Mesendoderm (in vitro differentiated cells): ENCODE data around the gene FAXC.
A peak's percentile ranks its signal among the peaks of the same experiment; 100 is the strongest.

Experiments used
- DNase-seq: peaks from one replicate; pipeline ENCODE4 v3.0.0; 2013
- H2AK5ac ChIP-seq: 2 replicates; pipeline ENCODE4 v1.6.1; 2013; ENCODE audit warnings: low read length, inconsistent platforms
- H2BK120ac ChIP-seq: 2 replicates; pipeline ENCODE4 v1.6.1; 2013; ENCODE audit warnings: low read depth, mild to moderate bottlenecking, low read length, moderate library complexity, mixed read lengths
- H2BK15ac ChIP-seq: replicated peaks from 2 replicates; pipeline ENCODE4 v1.6.1; 2013; ENCODE audit warnings: low read depth, mild to moderate bottlenecking, moderate library complexity
- H2BK5ac ChIP-seq: 2 replicates; pipeline ENCODE4 v1.6.1; 2013; ENCODE audit warnings: low read length, inconsistent platforms
- H3K18ac ChIP-seq: 2 replicates; pipeline ENCODE4 v1.6.1; 2013; ENCODE audit warnings: mild to moderate bottlenecking, low read length, mixed read lengths
- H3K23ac ChIP-seq: one replicate; pipeline ENCODE4 v1.6.1; 2013; ENCODE audit warnings: low read length
- H3K27ac ChIP-seq: 2 replicates; pipeline ENCODE4 v1.5.1; 2013; ENCODE audit warnings: low read depth, mild to moderate bottlenecking, inconsistent platforms, low read length, moderate library complexity
- H3K27me3 ChIP-seq: 2 replicates; pipeline ENCODE4 v1.6.1; 2013; ENCODE audit warnings: low read length, control low read depth, mild to moderate bottlenecking, inconsistent platforms; ENCODE audit not compliant: insufficient read depth, poor library complexity
- H3K36me3 ChIP-seq: 2 replicates; pipeline ENCODE4 v1.6.1; 2013; ENCODE audit warnings: low read length, inconsistent platforms; ENCODE audit not compliant: control insufficient read depth, insufficient read depth
- H3K4ac ChIP-seq: one replicate; pipeline ENCODE4 v1.6.1; 2013; ENCODE audit warnings: low read depth, mild to moderate bottlenecking, low read length, moderate library complexity
- H3K4me1 ChIP-seq: 2 replicates; pipeline ENCODE4 v1.6.1; 2013; ENCODE audit warnings: low read depth, low read length, inconsistent platforms; ENCODE audit not compliant: control insufficient read depth
- H3K4me2 ChIP-seq: 2 replicates; pipeline ENCODE4 v1.6.1; 2013; ENCODE audit warnings: low read length
- H3K4me3 ChIP-seq: 2 replicates; pipeline ENCODE4 v1.5.1; 2013; ENCODE audit warnings: mild to moderate bottlenecking, low read length
- H3K56ac ChIP-seq: one replicate; pipeline ENCODE4 v1.6.1; 2013; ENCODE audit warnings: low read length
- H3K79me1 ChIP-seq: 2 replicates; pipeline ENCODE4 v1.6.1; 2013; ENCODE audit warnings: low read length, inconsistent platforms
- H3K79me2 ChIP-seq: 2 replicates; pipeline ENCODE4 v1.6.1; 2013; ENCODE audit warnings: mild to moderate bottlenecking, low read length; ENCODE audit not compliant: control insufficient read depth, insufficient read depth
- H3K9ac ChIP-seq: 2 replicates; pipeline ENCODE4 v1.6.1; 2013; ENCODE audit warnings: low read length, inconsistent platforms
- H4K5ac ChIP-seq: one replicate; pipeline ENCODE4 v1.6.1; 2013; ENCODE audit warnings: low read length
- H4K8ac ChIP-seq: one replicate; pipeline ENCODE4 v1.6.1; 2013; ENCODE audit warnings: low read depth, mild to moderate bottlenecking, control low read depth, low read length, moderate library complexity
- WGBS: extraction: QIAGEN DNeasy Blood & Tissue Kit; methylation state at CpG from one replicate; pipeline ENCODE4 v1.1.7; 2013; ENCODE audit warnings: low lambda C conversion rate, missing lambda C conversion rate; ENCODE audit not compliant: insufficient coverage; ENCODE audit errors: extremely low coverage; 5-methylcytosine and 5-hydroxymethylcytosine counted together

FAXC gene

GRCh38 chr6:99246602-99247001 lies 102.9 kb downstream of the FAXC start:
- H3K27ac ChIP-seq: no peak overlapping the region
- H3K4me1 ChIP-seq: no peaks in the 10 kb centered on the region
- no peak overlapping the region for H2BK5ac ChIP-seq
- H2BK120ac ChIP-seq: no peak overlapping the region
- H3K23ac ChIP-seq: no peak overlapping the region
- H3K18ac ChIP-seq: no peak overlapping the region
- no peak for DNase-seq
- no peaks in the 10 kb centered on the region for H3K27me3 ChIP-seq
- H3K9ac ChIP-seq: no peak overlapping the region
- H3K36me3 ChIP-seq: no peaks in the 10 kb centered on the region
- H4K5ac ChIP-seq: no peak overlapping the region
- no peak overlapping the region for H4K8ac ChIP-seq
- H3K4me3 ChIP-seq: no peak overlapping the region
- no peak overlapping the region for H3K4me2 ChIP-seq
- H3K56ac ChIP-seq: no peak overlapping the region
- H2AK5ac ChIP-seq: no peak overlapping the region
- no peaks in the 10 kb centered on the region for H3K79me2 ChIP-seq
- H3K4ac ChIP-seq: no peak overlapping the region
- H3K79me1 ChIP-seq: no peaks in the 10 kb centered on the region
- no CpG with 5 or more reads among the region's 1 CpG for WGBS
- H2BK15ac ChIP-seq: no peak overlapping the region

- H3K4ac ChIP-seq: no peak overlapping the region
- H3K36me3 ChIP-seq: no peaks in the 10 kb centered on the region
- H3K4me3 ChIP-seq: no peak overlapping the region
- H3K27me3 ChIP-seq: no peaks in the 10 kb centered on the region
- H3K79me1 ChIP-seq: no peaks in the 10 kb centered on the region
- no peak overlapping the region for H3K9ac ChIP-seq
- no peak overlapping the region for H2BK5ac ChIP-seq
- WGBS: no CpG with 5 or more reads among the region's 5 CpGs
- H2BK15ac ChIP-seq: no peak overlapping the region
- no peak overlapping the region for H3K56ac ChIP-seq
- H4K8ac ChIP-seq: no peak overlapping the region
- no peak overlapping the region for H3K18ac ChIP-seq
- no peak overlapping the region for H2AK5ac ChIP-seq
- no peak overlapping the region for H3K4me2 ChIP-seq
- H3K4me1 ChIP-seq: no peaks in the 10 kb centered on the region
- no peak overlapping the region for H4K5ac ChIP-seq
- H3K79me2 ChIP-seq: no peaks in the 10 kb centered on the region
- peak; percentile 65 for DNase-seq
- no peak overlapping the region for H3K23ac ChIP-seq
- H3K27ac ChIP-seq: no peak overlapping the region
- H2BK120ac ChIP-seq: no peak overlapping the region
Measured at GRCh38 chr6:99241905-99242534, 107.5 kb downstream of the FAXC start.

- Histone ChIP-seq H3K23ac (no peak overlapping the region), H3K18ac (no peak overlapping the region), H3K56ac (no peak overlapping the region), H3K4ac (no peak overlapping the region), H3K4me2 (no peak overlapping the region), H3K4me3 (no peak overlapping the region), H4K8ac (no peak overlapping the region), H2BK15ac (no peak overlapping the region), H3K79me1 (no peaks in the 10 kb centered on the region), H3K4me1 (no peaks in the 10 kb centered on the region), H2BK120ac (no peak overlapping the region), H3K79me2 (no peaks in the 10 kb centered on the region), H3K36me3 (no peaks in the 10 kb centered on the region), H3K9ac (no peak overlapping the region), H4K5ac (no peak overlapping the region), H3K27me3 (no peaks in the 10 kb centered on the region), H3K27ac (no peak overlapping the region), H2BK5ac (no peak overlapping the region), H2AK5ac (no peak overlapping the region)
- DNase-seq: no peak
- WGBS: no CpG with 5 or more reads among the region's 3 CpGs
Measured at GRCh38 chr6:99236010-99236409, 113.5 kb downstream of the FAXC start.

GRCh38 chr6:99233219-99233618 lies 116.3 kb downstream of the FAXC start:
- Histone ChIP-seq H3K4me2 (no peak overlapping the region), H3K79me1 (no peaks in the 10 kb centered on the region), H2BK120ac (no peak overlapping the region), H3K36me3 (no peaks in the 10 kb centered on the region), H2BK5ac (no peak overlapping the region), H2AK5ac (no peak overlapping the region), H3K4me3 (no peak overlapping the region), H2BK15ac (no peak overlapping the region), H3K4me1 (no peaks in the 10 kb centered on the region), H3K18ac (no peak overlapping the region), H3K9ac (no peak overlapping the region), H3K27ac (no peak overlapping the region), H4K5ac (no peak overlapping the region), H3K23ac (no peak overlapping the region), H3K27me3 (no peaks in the 10 kb centered on the region), H4K8ac (no peak overlapping the region), H3K4ac (no peak overlapping the region), H3K79me2 (no peaks in the 10 kb centered on the region), H3K56ac (no peak overlapping the region)
- no peak for DNase-seq
- WGBS: 100% methylated on average over 1 of the region's 4 CpGs

GRCh38 chr6:99232056-99232455 lies 117.4 kb downstream of the FAXC start:
- H2AK5ac ChIP-seq: no peak overlapping the region
- H3K36me3 ChIP-seq: no peaks in the 10 kb centered on the region
- no peak overlapping the region for H3K4me3 ChIP-seq
- no peak overlapping the region for H3K4ac ChIP-seq
- no peak overlapping the region for H2BK15ac ChIP-seq
- DNase-seq: no peak
- no peaks in the 10 kb centered on the region for H3K79me2 ChIP-seq
- H4K8ac ChIP-seq: no peak overlapping the region
- no peak overlapping the region for H2BK5ac ChIP-seq
- no peak overlapping the region for H2BK120ac ChIP-seq
- no peak overlapping the region for H3K4me2 ChIP-seq
- no peak overlapping the region for H4K5ac ChIP-seq
- H3K4me1 ChIP-seq: no peaks in the 10 kb centered on the region
- H3K56ac ChIP-seq: no peak overlapping the region
- no peak overlapping the region for H3K9ac ChIP-seq
- no CpG with 5 or more reads among the region's 8 CpGs for WGBS
- no peaks in the 10 kb centered on the region for H3K27me3 ChIP-seq
- no peak overlapping the region for H3K27ac ChIP-seq
- H3K23ac ChIP-seq: no peak overlapping the region
- H3K79me1 ChIP-seq: no peaks in the 10 kb centered on the region
- no peak overlapping the region for H3K18ac ChIP-seq

- no peak overlapping the region for H4K8ac ChIP-seq
- H3K4me1 ChIP-seq: no peaks in the 10 kb centered on the region
- H2BK120ac ChIP-seq: no peak overlapping the region
- no CpG with 5 or more reads among the region's 3 CpGs for whole genome bisulfite sequencing
- no peak overlapping the region for H4K5ac ChIP-seq
- no peak overlapping the region for H3K27ac ChIP-seq
- H2AK5ac ChIP-seq: no peak overlapping the region
- H3K79me2 ChIP-seq: no peaks in the 10 kb centered on the region
- no peaks in the 10 kb centered on the region for H3K79me1 ChIP-seq
- H3K4ac ChIP-seq: no peak overlapping the region
- H3K4me3 ChIP-seq: no peak overlapping the region
- H3K56ac ChIP-seq: no peak overlapping the region
- no peak overlapping the region for H2BK5ac ChIP-seq
- DNase-seq: no peak
- no peak overlapping the region for H3K18ac ChIP-seq
- no peaks in the 10 kb centered on the region for H3K27me3 ChIP-seq
- H2BK15ac ChIP-seq: no peak overlapping the region
- H3K36me3 ChIP-seq: no peaks in the 10 kb centered on the region
- no peak overlapping the region for H3K4me2 ChIP-seq
- H3K23ac ChIP-seq: no peak overlapping the region
- no peak overlapping the region for H3K9ac ChIP-seq
Measured at GRCh38 chr6:99225172-99225571, 124.3 kb downstream of the FAXC start.
